ENCODE data around the gene MAGEA1.
"Not testable (repeated sequence)": the region's sequence is repeated elsewhere in the genome, so short reads cannot be mapped to it uniquely, and the experiment has no call there.

DNA sequence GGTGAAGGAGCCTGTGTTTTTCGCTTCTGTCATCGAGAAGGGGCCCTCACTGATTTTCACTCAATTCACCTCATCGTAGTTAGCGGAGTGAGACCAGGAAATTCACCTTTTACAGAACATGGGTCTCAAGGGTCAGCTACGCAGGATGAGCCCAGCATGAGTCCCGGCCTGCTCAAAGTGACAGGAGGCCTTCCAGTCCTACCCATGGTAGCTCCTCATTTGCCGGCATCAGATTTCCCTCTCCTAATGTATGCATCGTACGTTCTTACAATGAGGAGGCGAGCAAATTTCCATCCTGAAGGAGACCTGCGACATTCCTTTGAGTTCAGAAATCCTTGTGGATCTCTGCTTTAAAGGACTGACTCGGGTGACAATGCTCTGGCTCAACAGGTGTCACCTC lies 46.2 kb upstream of the MAGEA1 start:
- not testable (repeated sequence) for TF ChIP-seq POLR2A (IDR thresholded peaks at IDR 0.05)
- TF ChIP-seq, protein P1, sequence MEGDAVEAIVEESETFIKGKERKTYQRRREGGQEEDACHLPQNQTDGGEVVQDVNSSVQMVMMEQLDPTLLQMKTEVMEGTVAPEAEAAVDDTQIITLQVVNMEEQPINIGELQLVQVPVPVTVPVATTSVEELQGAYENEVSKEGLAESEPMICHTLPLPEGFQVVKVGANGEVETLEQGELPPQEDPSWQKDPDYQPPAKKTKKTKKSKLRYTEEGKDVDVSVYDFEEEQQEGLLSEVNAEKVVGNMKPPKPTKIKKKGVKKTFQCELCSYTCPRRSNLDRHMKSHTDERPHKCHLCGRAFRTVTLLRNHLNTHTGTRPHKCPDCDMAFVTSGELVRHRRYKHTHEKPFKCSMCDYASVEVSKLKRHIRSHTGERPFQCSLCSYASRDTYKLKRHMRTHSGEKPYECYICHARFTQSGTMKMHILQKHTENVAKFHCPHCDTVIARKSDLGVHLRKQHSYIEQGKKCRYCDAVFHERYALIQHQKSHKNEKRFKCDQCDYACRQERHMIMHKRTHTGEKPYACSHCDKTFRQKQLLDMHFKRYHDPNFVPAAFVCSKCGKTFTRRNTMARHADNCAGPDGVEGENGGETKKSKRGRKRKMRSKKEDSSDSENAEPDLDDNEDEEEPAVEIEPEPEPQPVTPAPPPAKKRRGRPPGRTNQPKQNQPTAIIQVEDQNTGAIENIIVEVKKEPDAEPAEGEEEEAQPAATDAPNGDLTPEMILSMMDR (IDR thresholded peaks at IDR 0.05) = not testable (repeated sequence)
